Ovary (tissue), 3 donors: Measurements from ENCODE around the gene PTPN9.

ENCODE experiments used
- EP300 ChIP-seq: sonication (generic); formaldehyde crosslinking; IDR thresholded peaks from one replicate; pipeline ENCODE4 v1.6.1; 2017; ENCODE audit warnings: antibody characterized with exemption
- POLR2A ChIP-seq: fragments of 450-650 bp; IDR thresholded peaks from one replicate; pipeline ENCODE4 v1.6.1; 2017; ENCODE audit warnings: antibody characterized with exemption, mild to moderate bottlenecking, moderate library complexity
- TF ChIP-seq, protein P1 (sequence below), 3 donors: fragments of 450-650 bp in 2 of 3; fragments of 200-600 bp in 1 of 3; IDR thresholded peaks; one replicate each; pipeline versions ENCODE4 v1.5.1 to v1.8.0; 2016 to 2022; ENCODE audit warnings: antibody characterized with exemption in 3 of 3, mild to moderate bottlenecking in 1 of 3
- donor health status: DM: no; HTN: no; CAD: no.

DNA sequence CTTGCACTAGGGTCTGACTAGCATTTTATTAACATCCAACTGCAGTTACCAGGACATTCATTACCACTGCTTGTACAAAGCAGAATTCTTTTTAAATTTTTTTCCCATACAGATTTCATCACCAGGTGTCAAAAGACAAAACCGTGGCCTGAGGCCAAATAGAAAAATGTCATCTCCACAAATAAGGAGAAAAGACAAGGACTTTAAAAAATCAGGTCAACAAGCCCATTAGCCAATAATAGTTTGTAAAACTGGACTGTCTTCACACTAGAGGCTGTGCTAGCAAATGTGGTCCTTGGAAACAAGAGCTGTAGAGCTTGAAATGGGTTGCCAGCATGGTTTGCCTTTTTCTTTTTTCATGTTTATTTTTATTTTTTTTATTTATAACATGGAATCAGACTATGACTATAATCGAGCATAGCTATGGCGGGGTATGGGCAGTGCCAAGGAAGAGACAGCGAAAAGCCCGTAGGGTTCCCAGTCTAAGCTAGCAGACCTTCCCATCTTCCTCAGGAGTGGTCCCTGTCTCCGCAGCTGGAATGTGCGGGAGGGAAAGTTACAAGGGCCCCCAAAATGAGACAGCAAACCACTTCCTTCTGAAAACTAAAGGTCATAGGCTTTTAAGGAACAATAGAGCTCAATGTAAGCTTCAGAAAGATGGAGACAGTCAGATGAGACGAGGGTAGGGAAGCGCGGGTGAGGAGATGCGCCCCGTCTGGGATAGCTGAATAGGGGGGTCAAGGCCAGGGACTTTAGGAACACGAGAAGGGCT is 1.5 kb downstream of the PTPN9 start:
- TF ChIP-seq, protein P1, sequence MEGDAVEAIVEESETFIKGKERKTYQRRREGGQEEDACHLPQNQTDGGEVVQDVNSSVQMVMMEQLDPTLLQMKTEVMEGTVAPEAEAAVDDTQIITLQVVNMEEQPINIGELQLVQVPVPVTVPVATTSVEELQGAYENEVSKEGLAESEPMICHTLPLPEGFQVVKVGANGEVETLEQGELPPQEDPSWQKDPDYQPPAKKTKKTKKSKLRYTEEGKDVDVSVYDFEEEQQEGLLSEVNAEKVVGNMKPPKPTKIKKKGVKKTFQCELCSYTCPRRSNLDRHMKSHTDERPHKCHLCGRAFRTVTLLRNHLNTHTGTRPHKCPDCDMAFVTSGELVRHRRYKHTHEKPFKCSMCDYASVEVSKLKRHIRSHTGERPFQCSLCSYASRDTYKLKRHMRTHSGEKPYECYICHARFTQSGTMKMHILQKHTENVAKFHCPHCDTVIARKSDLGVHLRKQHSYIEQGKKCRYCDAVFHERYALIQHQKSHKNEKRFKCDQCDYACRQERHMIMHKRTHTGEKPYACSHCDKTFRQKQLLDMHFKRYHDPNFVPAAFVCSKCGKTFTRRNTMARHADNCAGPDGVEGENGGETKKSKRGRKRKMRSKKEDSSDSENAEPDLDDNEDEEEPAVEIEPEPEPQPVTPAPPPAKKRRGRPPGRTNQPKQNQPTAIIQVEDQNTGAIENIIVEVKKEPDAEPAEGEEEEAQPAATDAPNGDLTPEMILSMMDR (IDR thresholded peaks at IDR 0.05) = no peak
- no peak for TF ChIP-seq POLR2A
- no peak for TF ChIP-seq EP300
